GOT3 (cell line): ENCODE results near the gene NPEPL1.

ENCODE experiments used
- DNase-seq: peaks from one replicate; lab custom pipeline; 2025; ENCODE audit warnings: mixed read lengths; lab: John Stamatoyannopoulos, UW

Gene NPEPL1

DNA sequence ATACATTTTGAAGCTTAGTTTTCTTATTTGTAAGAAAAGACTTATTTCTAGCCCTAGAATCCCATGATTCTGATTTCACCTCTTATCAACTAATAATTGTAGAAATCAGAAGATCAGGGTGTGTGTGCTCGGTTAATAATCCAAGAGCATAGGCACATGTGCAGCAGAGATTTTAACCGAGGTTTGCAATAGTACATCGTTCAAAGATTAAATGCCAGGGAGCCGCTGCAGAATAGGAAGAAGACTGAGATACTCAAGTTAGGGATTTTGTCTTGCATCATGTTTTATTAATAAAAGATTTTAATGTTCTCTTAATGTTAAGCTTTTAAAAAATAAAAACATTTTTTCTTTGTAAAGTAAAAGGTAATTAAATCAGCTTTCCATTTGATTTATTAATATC lies 34.6 kb upstream of the NPEPL1 start:
- no peak for DNase-seq

DNA sequence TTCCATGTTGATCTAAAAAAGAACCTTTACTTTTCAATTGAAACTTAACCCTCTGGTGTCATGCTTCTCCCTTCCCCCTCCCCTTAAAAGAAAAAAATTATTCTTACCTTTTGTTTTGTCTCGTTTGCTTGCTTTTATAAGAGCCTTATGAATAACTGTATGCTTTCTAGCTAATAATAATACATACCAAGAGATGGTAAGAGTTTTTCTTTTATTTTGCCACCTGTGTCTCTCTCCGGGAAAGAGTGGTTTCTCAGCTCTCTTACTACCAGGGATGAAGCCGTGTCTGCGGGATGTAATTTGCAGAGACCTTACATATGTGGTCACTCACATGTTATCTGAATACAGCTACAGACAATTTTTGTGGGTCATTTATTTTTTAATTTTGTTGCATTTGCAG lies 33.8 kb upstream of the NPEPL1 start:
- no peak for DNase-seq

DNA sequence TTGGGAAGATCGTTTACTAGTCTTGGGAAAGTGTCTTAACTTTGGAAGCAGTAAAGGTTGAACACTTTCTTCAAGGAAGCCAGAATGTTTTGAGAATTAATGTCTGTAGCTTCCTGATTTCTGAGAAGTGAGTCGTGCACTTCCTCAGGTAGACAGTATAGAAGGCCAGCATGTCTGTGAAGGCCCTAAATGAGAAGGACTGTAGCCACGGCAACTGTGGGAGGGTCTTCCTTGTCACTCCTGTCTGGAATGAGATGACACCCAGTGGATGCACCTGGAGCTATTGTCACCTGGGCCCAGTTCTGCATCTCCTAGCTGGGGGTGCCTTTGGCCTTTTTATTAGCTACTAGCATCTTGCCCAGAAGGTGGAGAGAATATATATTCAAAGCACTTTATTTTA lies 32.8 kb upstream of the NPEPL1 start:
- no peak for DNase-seq

DNA sequence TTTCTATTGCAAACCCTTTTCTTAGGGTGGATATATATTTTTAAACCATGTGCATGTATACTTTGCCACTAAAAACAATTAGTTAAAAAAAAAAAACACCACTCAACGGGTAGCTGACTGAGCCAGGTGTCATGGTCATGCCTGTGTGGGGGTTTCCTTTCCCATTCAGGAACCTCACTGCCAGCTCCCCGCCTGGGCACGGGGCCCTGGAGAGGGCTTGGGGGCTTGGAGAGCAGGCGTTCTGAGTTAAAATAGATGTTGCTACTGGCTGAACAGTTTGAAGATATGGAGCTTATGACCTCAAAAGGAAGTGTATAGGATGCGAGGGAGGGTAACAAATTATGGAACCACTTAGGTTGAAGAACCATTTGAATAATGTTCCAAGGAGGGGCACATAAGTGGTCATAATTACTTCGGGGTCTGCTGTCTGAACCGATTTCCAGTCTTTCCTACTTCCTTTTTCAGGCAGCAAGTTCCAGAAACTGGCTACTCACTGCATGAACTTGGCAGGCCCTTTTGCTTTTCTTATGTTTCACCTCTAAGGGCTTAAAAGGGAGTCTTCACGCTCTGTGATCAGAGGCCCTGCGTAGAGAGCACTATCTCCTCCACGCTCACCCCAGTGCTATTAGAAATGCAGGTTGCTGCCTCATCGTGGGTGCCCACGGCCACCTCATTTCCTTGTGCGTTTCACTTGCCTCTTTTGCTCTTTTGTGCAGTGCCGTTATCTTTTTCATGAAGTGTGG lies 31.6 kb upstream of the NPEPL1 start:
- no peak for DNase-seq

- no peak for DNase-seq
Measured at GRCh38 chr20:58661598-58662473, 30.8 kb upstream of the NPEPL1 start.

DNA sequence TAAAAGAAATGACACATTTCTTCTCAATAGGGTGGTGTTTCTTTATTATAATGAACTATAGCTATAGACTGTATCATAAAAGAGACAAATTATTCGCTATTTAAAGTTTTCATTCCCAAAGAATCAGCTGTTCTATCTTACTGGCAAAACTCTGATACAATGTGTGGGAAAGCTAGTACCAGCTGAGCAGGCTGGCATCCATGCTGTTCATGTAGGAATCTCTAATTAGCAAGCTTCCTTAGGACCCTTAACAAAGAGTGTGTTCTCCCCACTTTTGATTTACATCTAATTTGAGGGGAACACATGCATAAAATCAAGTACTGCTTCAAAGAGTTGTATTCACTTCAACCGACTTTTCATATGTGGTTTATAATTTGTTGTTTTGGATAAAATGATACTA lies 28.3 kb upstream of the NPEPL1 start:
- no peak for DNase-seq

GRCh38 chr20:58664883-58665282 lies 27.7 kb upstream of the NPEPL1 start:
- no peak for DNase-seq

- no peak for DNase-seq
Measured at GRCh38 chr20:58665606-58666005, 27.0 kb upstream of the NPEPL1 start.

GRCh38 chr20:58666702-58667101 lies 25.9 kb upstream of the NPEPL1 start:
- no peak for DNase-seq

GRCh38 chr20:58667975-58668374 lies 24.6 kb upstream of the NPEPL1 start:
- no peak for DNase-seq

- DNase-seq = no peak
Measured at GRCh38 chr20:58668901-58669286, 23.7 kb upstream of the NPEPL1 start.

DNA sequence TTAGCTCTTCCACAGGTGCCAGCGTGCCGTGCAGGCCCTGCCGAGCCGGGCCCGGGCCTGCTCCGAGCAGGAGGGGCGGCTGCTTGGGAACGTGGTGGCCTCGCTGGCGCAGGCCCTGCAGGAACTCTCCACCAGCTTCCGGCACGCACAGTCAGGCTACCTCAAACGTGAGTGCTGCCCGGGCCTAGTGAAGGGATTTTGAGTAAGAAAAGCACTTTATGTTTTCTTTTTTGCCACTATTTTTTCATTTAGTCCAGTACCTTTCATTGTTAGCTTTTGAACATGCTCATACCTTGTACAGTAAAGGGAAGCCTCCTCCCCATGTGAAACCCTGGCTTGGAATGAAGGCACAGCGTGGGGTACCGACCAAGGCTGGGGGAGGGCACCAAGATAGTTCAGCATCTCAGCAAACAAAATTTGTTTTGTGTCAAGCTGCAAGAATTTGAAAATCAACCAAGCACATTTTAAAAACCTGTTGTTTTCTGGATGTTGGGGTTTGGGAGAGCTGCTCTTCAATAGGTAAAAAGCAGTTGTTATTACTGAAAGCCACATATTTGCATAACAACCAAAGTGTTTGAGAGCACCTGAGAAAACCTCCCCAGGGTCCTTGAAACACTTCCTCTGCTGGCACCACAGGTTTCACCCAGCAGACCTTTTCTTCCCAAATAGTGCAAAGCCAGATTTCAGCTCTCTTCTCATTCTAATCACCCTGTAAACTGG lies 23.2 kb upstream of the NPEPL1 start:
- no peak for DNase-seq

DNA sequence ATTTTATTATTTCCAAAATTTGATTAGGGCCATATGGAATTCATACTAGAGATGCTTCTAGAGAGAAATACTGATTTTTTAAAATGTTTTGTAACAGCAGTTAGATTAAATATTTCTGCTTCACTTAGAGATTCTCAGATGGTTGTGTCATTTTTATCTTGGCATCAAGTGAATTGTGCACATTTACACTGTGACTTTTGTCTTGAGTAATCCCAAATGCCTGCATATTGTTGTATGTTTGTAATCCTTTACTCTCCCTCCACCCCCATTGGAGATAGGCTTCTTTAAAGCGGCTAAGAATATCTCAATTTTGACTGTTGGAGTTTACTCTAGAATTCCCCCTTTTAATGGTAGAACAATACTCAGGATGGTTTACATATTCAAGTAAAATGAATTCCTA lies 22.5 kb upstream of the NPEPL1 start:
- no peak for DNase-seq

GRCh38 chr20:58670659-58671058 lies 21.9 kb upstream of the NPEPL1 start:
- no peak for DNase-seq

- DNase-seq = no peak
Measured at GRCh38 chr20:58673119-58673518, 19.5 kb upstream of the NPEPL1 start.

GRCh38 chr20:58675146-58675584 lies 17.4 kb upstream of the NPEPL1 start:
- DNase-seq = no peak

DNA sequence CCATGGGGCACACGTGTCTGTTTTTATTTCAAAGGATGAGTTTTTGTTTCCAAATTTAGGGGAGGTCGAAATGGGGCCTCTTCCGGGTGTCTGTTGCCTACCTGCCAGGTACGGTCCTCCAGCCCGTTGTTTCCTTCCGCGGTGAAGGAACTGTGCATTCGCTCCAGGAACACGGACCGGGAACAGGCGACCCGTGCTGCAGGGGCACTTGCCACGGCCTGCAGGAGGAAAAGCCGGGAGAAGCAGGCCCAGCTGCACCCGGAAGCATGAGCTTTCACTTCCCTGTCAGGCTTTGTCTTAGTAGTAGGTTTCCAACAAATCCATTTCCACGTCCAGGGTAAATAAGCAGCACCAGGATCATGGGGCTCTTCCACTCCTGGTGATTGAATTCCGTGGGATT lies 17.0 kb upstream of the NPEPL1 start:
- DNase-seq = no peak

- no peak for DNase-seq
Measured at GRCh38 chr20:58676161-58676560, 16.4 kb upstream of the NPEPL1 start.

DNA sequence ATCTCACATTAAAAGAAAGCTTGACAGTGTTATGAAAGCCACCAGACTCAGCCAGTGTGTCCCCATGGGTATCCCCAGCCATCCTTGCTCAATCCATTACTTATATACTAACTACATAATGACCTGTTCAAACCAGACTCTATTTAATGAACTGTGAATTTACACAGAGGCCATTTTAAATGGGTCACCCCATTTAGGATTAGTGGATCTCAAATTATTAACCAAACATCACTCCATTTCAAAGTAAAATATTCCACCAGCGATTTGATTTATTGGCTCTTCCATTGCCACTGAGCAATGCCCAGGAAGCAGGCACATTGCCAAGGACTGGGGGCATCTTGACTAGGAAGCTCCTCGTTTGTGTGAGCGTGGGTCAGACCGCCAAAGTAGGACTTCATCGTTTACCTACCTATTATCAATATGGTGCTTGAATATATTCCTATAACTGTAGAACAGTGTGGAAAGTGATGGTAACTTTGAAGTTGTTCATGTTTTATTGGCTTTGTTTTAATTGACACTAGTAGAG lies 15.5 kb upstream of the NPEPL1 start:
- DNase-seq = no peak

DNA sequence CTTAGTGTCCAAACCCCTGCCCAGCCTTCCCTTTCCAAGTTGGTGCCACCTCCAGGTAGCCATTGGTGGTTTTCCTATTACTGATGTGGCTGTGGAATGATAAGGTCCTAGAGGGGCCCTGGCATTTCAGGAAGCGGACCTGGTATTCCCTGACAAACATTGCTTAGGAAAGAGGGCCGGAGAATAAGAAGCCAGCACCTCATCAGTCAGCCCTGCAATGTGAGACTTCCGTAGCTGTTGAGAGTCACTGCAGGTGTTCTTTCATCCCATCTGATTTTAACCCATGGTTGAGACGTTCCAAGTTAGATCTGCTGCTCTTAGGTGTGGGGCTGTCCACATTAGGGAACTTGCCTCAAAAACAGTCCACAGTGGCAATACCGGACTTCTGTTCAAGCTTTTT lies 14.8 kb upstream of the NPEPL1 start:
- no peak for DNase-seq

DNA sequence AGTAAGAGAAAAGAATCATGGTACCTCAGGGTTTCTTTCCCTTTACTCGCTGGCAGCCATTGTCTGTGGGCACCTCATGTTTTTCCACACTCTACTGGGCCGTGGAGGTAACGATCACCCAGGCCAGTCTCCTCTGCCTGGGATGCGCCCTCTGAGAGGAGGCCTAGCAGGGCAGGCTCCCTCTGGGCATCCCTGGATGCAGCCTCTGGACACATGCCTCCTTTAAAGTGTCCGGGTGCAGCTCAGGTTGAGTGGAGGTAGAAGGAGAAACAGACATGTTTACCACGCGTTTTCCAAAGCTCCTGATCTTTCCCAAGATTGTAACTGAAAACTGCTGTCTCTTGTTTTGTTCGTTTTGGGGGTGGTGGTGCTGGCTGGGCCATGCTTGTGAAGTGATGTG lies 13.8 kb upstream of the NPEPL1 start:
- no peak for DNase-seq
